H9 (cell line): ENCODE data around the gene RBMS3. TPM values are rescaled to one million over a fixed set of nuclear protein-coding genes. Genes with fewer than 3 reads are reported as not detected.

ENCODE experiments used
- DNase-seq: peaks from one replicate; pipeline ENCODE4 v3.0.0-alpha.2; 2017
- H2AFZ ChIP-seq: one replicate; pipeline ENCODE4 v1.6.1; 2013; ENCODE audit warnings: mild to moderate bottlenecking, low read length, control low read depth, moderate library complexity
- H2AK5ac ChIP-seq: 2 replicates; pipeline ENCODE4 v1.6.1; 2013; ENCODE audit warnings: low read length, control low read depth, mixed read lengths; ENCODE audit not compliant: insufficient read length
- H2BK120ac ChIP-seq: one replicate; pipeline ENCODE4 v1.6.1; 2013; ENCODE audit warnings: low read depth, mild to moderate bottlenecking, low read length, control low read depth, inconsistent platforms; ENCODE audit not compliant: poor library complexity, severe bottlenecking
- H2BK12ac ChIP-seq: 2 replicates; pipeline ENCODE4 v1.6.1; 2013; ENCODE audit warnings: low read length, control low read depth, mixed read lengths, low read depth; ENCODE audit not compliant: insufficient read length
- H2BK15ac ChIP-seq: 2 replicates; pipeline ENCODE4 v1.6.1; 2013; ENCODE audit warnings: low read depth, low read length, control low read depth
- H2BK20ac ChIP-seq: one replicate; pipeline ENCODE4 v1.6.1; 2013; ENCODE audit warnings: low read depth, mild to moderate bottlenecking, low read length, control low read depth, inconsistent platforms; ENCODE audit not compliant: poor library complexity, severe bottlenecking
- H2BK5ac ChIP-seq: 2 replicates; pipeline ENCODE4 v1.6.1; 2013; ENCODE audit warnings: low read length, control low read depth, mixed read lengths; ENCODE audit not compliant: insufficient read length
- H3K14ac ChIP-seq: 2 replicates; pipeline ENCODE4 v1.6.1; 2013; ENCODE audit warnings: low read length, control low read depth; ENCODE audit not compliant: insufficient read depth
- H3K18ac ChIP-seq: 2 replicates; pipeline ENCODE4 v1.6.1; 2013; ENCODE audit warnings: low read depth, mild to moderate bottlenecking, mixed read lengths, low read length, control low read depth; ENCODE audit not compliant: insufficient read length
- H3K23ac ChIP-seq: 2 replicates; pipeline ENCODE4 v1.6.1; 2013; ENCODE audit warnings: low read length, control low read depth, mixed read lengths, low read depth; ENCODE audit not compliant: insufficient read length
- H3K23me2 ChIP-seq: 2 replicates; pipeline ENCODE4 v1.6.1; 2013; ENCODE audit warnings: low read depth, mild to moderate bottlenecking, mixed read lengths, low read length, control low read depth; ENCODE audit not compliant: insufficient read length, poor library complexity, severe bottlenecking
- H3K27ac ChIP-seq: 2 replicates; pipeline ENCODE4 v1.5.1; 2013; ENCODE audit warnings: low read length, control low read depth, mixed read lengths, low read depth; ENCODE audit not compliant: insufficient read length
- H3K27me3 ChIP-seq: 2 replicates; pipeline ENCODE4 v1.6.1; 2013; ENCODE audit warnings: low read length, control low read depth, inconsistent platforms; ENCODE audit not compliant: insufficient read depth
- H3K4ac ChIP-seq: 2 replicates; pipeline ENCODE4 v1.6.1; 2013; ENCODE audit warnings: low read depth, mild to moderate bottlenecking, control low read depth, inconsistent platforms, low read length, moderate library complexity
- H3K4me1 ChIP-seq: 2 replicates; pipeline ENCODE4 v1.6.1; 2013; ENCODE audit warnings: low read length, control low read depth, inconsistent platforms; ENCODE audit not compliant: insufficient read depth
- H3K4me2 ChIP-seq: 2 replicates; pipeline ENCODE4 v1.6.1; 2013; ENCODE audit warnings: low read length, control low read depth, mixed read lengths; ENCODE audit not compliant: insufficient read length, insufficient read depth
- H3K56ac ChIP-seq: 2 replicates; pipeline ENCODE4 v1.6.1; 2013; ENCODE audit warnings: low read depth, mild to moderate bottlenecking, mixed read lengths, low read length, control low read depth; ENCODE audit not compliant: insufficient read length
- H3K79me1 ChIP-seq: 2 replicates; pipeline ENCODE4 v1.6.1; 2013; ENCODE audit warnings: low read depth, mild to moderate bottlenecking, moderate library complexity, low read length, control low read depth, inconsistent platforms; ENCODE audit not compliant: insufficient read depth, poor library complexity, severe bottlenecking
- H3K79me2 ChIP-seq: 2 replicates; pipeline ENCODE4 v1.6.1; 2013; ENCODE audit warnings: low read length, control low read depth, inconsistent platforms; ENCODE audit not compliant: insufficient read depth
- H3K9ac ChIP-seq: 2 replicates; pipeline ENCODE4 v1.6.1; 2013; ENCODE audit warnings: low read length, control low read depth, mixed read lengths; ENCODE audit not compliant: insufficient read length; ENCODE audit errors: extremely low read depth
- H3K9me3 ChIP-seq: one replicate; pipeline ENCODE4 v1.6.1; 2013; ENCODE audit warnings: low read depth, low read length, inconsistent platforms; ENCODE audit not compliant: control insufficient read depth
- H3T11ph ChIP-seq: one replicate; pipeline ENCODE4 v1.6.1; 2013; ENCODE audit warnings: mild to moderate bottlenecking, low read length, control low read depth, inconsistent platforms
- H4K20me1 ChIP-seq: one replicate; pipeline ENCODE4 v1.6.1; 2013; ENCODE audit not compliant: control insufficient read depth, insufficient read length, insufficient read depth
- H4K5ac ChIP-seq: 2 replicates; pipeline ENCODE4 v1.6.1; 2013; ENCODE audit warnings: low read depth, mild to moderate bottlenecking, mixed read lengths, low read length, control low read depth; ENCODE audit not compliant: insufficient read length
- H4K8ac ChIP-seq: replicated peaks from 2 replicates; pipeline ENCODE4 v1.6.1; 2013; ENCODE audit warnings: low read length, control low read depth, mixed read lengths, low read depth; ENCODE audit not compliant: insufficient read length
- H4K91ac ChIP-seq: 2 replicates; pipeline ENCODE4 v1.6.1; 2013; ENCODE audit warnings: low read depth, mild to moderate bottlenecking, moderate library complexity, mixed read lengths, low read length, control low read depth; ENCODE audit not compliant: insufficient read length
- H3K27ac Mint-ChIP-seq, 3 experiments: 2 replicates in 2 of 3; 3 replicates in 1 of 3; pipeline ENCODE4 v1.8.0; 2020 to 2021; ENCODE audit warnings: mixed read lengths in 3 of 3, mild to moderate bottlenecking in 1 of 3, moderate library complexity in 1 of 3
- H3K27me3 Mint-ChIP-seq: 2 replicates; pipeline ENCODE4 v1.8.0; 2021; ENCODE audit warnings: low read depth, mild to moderate bottlenecking, moderate library complexity, mixed read lengths
- H3K36me3 Mint-ChIP-seq, 3 experiments: 2 replicates in 2 of 3; 3 replicates in 1 of 3; pipeline ENCODE4 v1.8.0; 2020 to 2021; ENCODE audit warnings: low read depth in 3 of 3, mixed read lengths in 3 of 3; ENCODE audit not compliant: insufficient read depth in 1 of 3
- H3K4me1 Mint-ChIP-seq, 2 experiments: 2 replicates each; pipeline ENCODE4 v1.8.0; 2020; ENCODE audit warnings: mixed read lengths in 2 of 2
- H3K4me3 Mint-ChIP-seq, 2 experiments: 2 replicates in 1 of 2; 3 replicates in 1 of 2; pipeline ENCODE4 v1.8.0; 2020 to 2021; ENCODE audit warnings: mild to moderate bottlenecking in 2 of 2, mixed read lengths in 2 of 2, moderate library complexity in 1 of 2
- H3K9me3 Mint-ChIP-seq, 2 experiments: 2 replicates in 1 of 2; 3 replicates in 1 of 2; pipeline ENCODE4 v1.8.0; 2020; ENCODE audit warnings: mild to moderate bottlenecking in 2 of 2, mixed read lengths in 2 of 2, moderate library complexity in 1 of 2
- WGBS: extraction: QIAGEN DNeasy Blood & Tissue Kit; methylation state at CpG from one replicate; pipeline ENCODE4 v1.1.7; 2013; ENCODE audit warnings: missing lambda C conversion rate, low lambda C conversion rate, mixed read lengths; ENCODE audit not compliant: insufficient read length; ENCODE audit errors: extremely low coverage; 5-methylcytosine and 5-hydroxymethylcytosine counted together
- total RNA-seq: library from RNA; stranded (reverse); gene quantifications from 2 replicates; pipeline ENCODE4 v1.2.1, GENCODE V29; 2021
- TF ChIP-seq, protein P1 (sequence below): fragments of 200-600 bp; sonication (generic); conservative IDR thresholded peaks from 3 replicates; pipeline ENCODE4 v1.8.0; 2021; ENCODE audit warnings: antibody characterized with exemption, mild to moderate bottlenecking

The RBMS3 gene
- total RNA-seq, 1 experiment from 2014 or later = 8.1 TPM

- Histone ChIP-seq H3K18ac (no peak overlapping the region), H2BK12ac (no peak overlapping the region), H3K23me2 (no peaks in the 10 kb centered on the region), H3K23ac (no peak overlapping the region), H3K79me2 (no peaks in the 10 kb centered on the region), H3K27me3 (no peaks in the 10 kb centered on the region), H3K9me3 (no peaks in the 10 kb centered on the region), H2AK5ac (no peak overlapping the region), H2BK120ac (no peak overlapping the region), H3K4me2 (no peak overlapping the region), H2AFZ (no peak overlapping the region), H4K8ac (no peak overlapping the region), H4K20me1 (no peaks in the 10 kb centered on the region), H2BK20ac (no peak overlapping the region), H4K91ac (no peak overlapping the region), H4K5ac (no peak overlapping the region), H3K14ac (no peak overlapping the region), H3K9ac (no peak overlapping the region), H3K4ac (no peak overlapping the region), H3K27ac (no peak overlapping the region), H3K79me1 (no peaks in the 10 kb centered on the region), H2BK15ac (no peak overlapping the region), H2BK5ac (no peak overlapping the region), H3K4me1 (peaks cover 3% of the 10 kb centered on the region; the same call in 1 of the 2 replicates), H3K56ac (no peak overlapping the region), H3T11ph (no peak overlapping the region)
- H3K27me3 Mint-ChIP-seq = no peaks in the 10 kb centered on the region
- H3K27ac Mint-ChIP-seq = no peak overlapping the region
- no CpG with 5 or more reads among the region's 2 CpGs for WGBS
- no peaks in the 10 kb centered on the region for H3K36me3 Mint-ChIP-seq
- peaks cover 0 to 7% of the 10 kb centered on the region in 2 experiments; a peak in 2 of 4 replicates for H3K4me1 Mint-ChIP-seq
- H3K9me3 Mint-ChIP-seq = no peaks in the 10 kb centered on the region
- H3K4me3 Mint-ChIP-seq = no peak overlapping the region
- TF ChIP-seq, protein P1, sequence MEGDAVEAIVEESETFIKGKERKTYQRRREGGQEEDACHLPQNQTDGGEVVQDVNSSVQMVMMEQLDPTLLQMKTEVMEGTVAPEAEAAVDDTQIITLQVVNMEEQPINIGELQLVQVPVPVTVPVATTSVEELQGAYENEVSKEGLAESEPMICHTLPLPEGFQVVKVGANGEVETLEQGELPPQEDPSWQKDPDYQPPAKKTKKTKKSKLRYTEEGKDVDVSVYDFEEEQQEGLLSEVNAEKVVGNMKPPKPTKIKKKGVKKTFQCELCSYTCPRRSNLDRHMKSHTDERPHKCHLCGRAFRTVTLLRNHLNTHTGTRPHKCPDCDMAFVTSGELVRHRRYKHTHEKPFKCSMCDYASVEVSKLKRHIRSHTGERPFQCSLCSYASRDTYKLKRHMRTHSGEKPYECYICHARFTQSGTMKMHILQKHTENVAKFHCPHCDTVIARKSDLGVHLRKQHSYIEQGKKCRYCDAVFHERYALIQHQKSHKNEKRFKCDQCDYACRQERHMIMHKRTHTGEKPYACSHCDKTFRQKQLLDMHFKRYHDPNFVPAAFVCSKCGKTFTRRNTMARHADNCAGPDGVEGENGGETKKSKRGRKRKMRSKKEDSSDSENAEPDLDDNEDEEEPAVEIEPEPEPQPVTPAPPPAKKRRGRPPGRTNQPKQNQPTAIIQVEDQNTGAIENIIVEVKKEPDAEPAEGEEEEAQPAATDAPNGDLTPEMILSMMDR = no peak
- DNase-seq = no peak
Measured at GRCh38 chr3:29312960-29313452, 32.1 kb downstream of the RBMS3 start.
